Erythroblast (primary cell): Measurements from ENCODE around the gene FAM83C.

ENCODE experiments used
- GATA1 ChIP-seq: IDR thresholded peaks from 2 replicates; pipeline ENCODE4 v1.6.1; 2011; ENCODE audit warnings: low read depth, mild to moderate bottlenecking, control low read depth, low read length, moderate library complexity
- POLR2A ChIP-seq: IDR thresholded peaks from 2 replicates; pipeline ENCODE4 v1.6.1; 2011; ENCODE audit warnings: mild to moderate bottlenecking, low read length

- TF ChIP-seq POLR2A (no peak), GATA1 (no peak)
Measured at GRCh38 chr20:35318502-35319157, 26.4 kb upstream of the FAM83C start.
